H1 (cell line): ENCODE results near the gene HOTAIR. TPM values are rescaled to one million over a fixed set of nuclear protein-coding genes. Genes with fewer than 3 reads are reported as not detected.

ENCODE experiments used
- CTCF ChIA-PET: fragments of 300-600 bp; sonication (Branson Sonifier 250); formaldehyde crosslinking; loops from one replicate; lab custom pipeline; 2021; ENCODE audit not compliant: partially characterized antibody; lab: Charles Lee
- POLR2A ChIA-PET: fragments of 300-600 bp; sonication (Branson Sonifier 250); formaldehyde crosslinking; loops from one replicate; lab custom pipeline; 2021; ENCODE audit warnings: inconsistent platforms; ENCODE audit not compliant: partially characterized antibody; lab: Charles Lee
- DNase-seq, 2 experiments: peaks; one replicate each; pipeline versions ENCODE4 v3.0.0 to v3.0.0-alpha.2; 2010 to 2022; ENCODE audit warnings: low spot score in 2 of 2, low read depth in 1 of 2, mixed read lengths in 1 of 2
- FAIRE-seq: peaks from 2 replicates; lab custom pipeline; 2011; peaks lifted over from hg19 to GRCh38; lab: Jason Lieb, UNC
- H2AFZ ChIP-seq: 2 replicates; pipeline ENCODE4 v1.8.1; 2012; ENCODE audit warnings: low read length, inconsistent platforms
- H2AK5ac ChIP-seq: 2 replicates; pipeline ENCODE4 v1.6.1; 2013; ENCODE audit warnings: low read depth, low read length
- H2BK120ac ChIP-seq: replicated peaks from 2 replicates; pipeline ENCODE3; 2013; ENCODE audit warnings: low read depth, low read length, inconsistent platforms
- H2BK12ac ChIP-seq: 2 replicates; pipeline ENCODE4 v1.6.1; 2013; ENCODE audit warnings: low read depth, low read length
- H2BK15ac ChIP-seq: 2 replicates; pipeline ENCODE4 v1.6.1; 2013; ENCODE audit warnings: low read length
- H2BK20ac ChIP-seq: 2 replicates; pipeline ENCODE4 v1.6.1; 2013; ENCODE audit warnings: low read length
- H2BK5ac ChIP-seq: 2 replicates; pipeline ENCODE4 v1.6.1; 2013; ENCODE audit warnings: low read depth, low read length
- H3K14ac ChIP-seq: 2 replicates; pipeline ENCODE4 v1.6.1; 2013; ENCODE audit warnings: inconsistent platforms; ENCODE audit not compliant: insufficient read length
- H3K18ac ChIP-seq: 2 replicates; pipeline ENCODE4 v1.6.1; 2013; ENCODE audit warnings: low read length; ENCODE audit errors: extremely low read depth
- H3K23ac ChIP-seq: 2 replicates; pipeline ENCODE4 v1.6.1; 2013; ENCODE audit warnings: inconsistent platforms; ENCODE audit not compliant: insufficient read length
- H3K23me2 ChIP-seq: 2 replicates; pipeline ENCODE4 v1.6.1; 2013; ENCODE audit warnings: low read depth, low read length
- H3K27ac ChIP-seq: 2 replicates; pipeline ENCODE4 v1.6.1; 2011; ENCODE audit warnings: low read depth, low read length, inconsistent platforms
- H3K27me3 ChIP-seq, 4 experiments: replicated peaks in 1 of 4; 1 replicate in 1 of 4; 2 replicates in 3 of 4; pipeline versions ENCODE4 v1.6.1 to v1.8.1; 2011 to 2013; ENCODE audit warnings: low read length in 3 of 4, mild to moderate bottlenecking in 3 of 4, inconsistent platforms in 2 of 4, mixed read lengths in 2 of 4, moderate library complexity in 1 of 4; ENCODE audit not compliant: control insufficient read depth in 3 of 4, insufficient read depth in 3 of 4; ENCODE audit errors: extremely low read depth in 1 of 4
- H3K36me3 ChIP-seq, 4 experiments: 2 replicates each; pipeline versions ENCODE4 v1.6.1 to v1.8.1; 2011 to 2013; ENCODE audit warnings: mild to moderate bottlenecking in 4 of 4, low read length in 3 of 4, moderate library complexity in 2 of 4, control low read depth in 1 of 4, inconsistent platforms in 1 of 4; ENCODE audit not compliant: insufficient read depth in 4 of 4, control insufficient read depth in 2 of 4
- H3K4ac ChIP-seq: replicated peaks from 2 replicates; pipeline ENCODE3; 2013; ENCODE audit warnings: low read length, low read depth, mixed read lengths, inconsistent platforms; ENCODE audit not compliant: insufficient read length
- H3K4me1 ChIP-seq, 4 experiments: replicated peaks in 1 of 4; 1 replicate in 1 of 4; 2 replicates in 3 of 4; pipeline versions ENCODE4 v1.6.1 to v1.8.1; 2011 to 2013; ENCODE audit warnings: low read length in 3 of 4, inconsistent platforms in 2 of 4, mixed read lengths in 1 of 4; ENCODE audit not compliant: insufficient read depth in 4 of 4, control insufficient read depth in 3 of 4
- H3K4me2 ChIP-seq, 2 experiments: 2 replicates each; pipeline versions ENCODE4 v1.6.1 to v1.8.1; 2011 to 2013; ENCODE audit warnings: low read depth in 2 of 2, low read length in 2 of 2, control low read depth in 1 of 2, inconsistent platforms in 1 of 2, mild to moderate bottlenecking in 1 of 2; ENCODE audit not compliant: insufficient read depth in 1 of 2
- H3K4me3 ChIP-seq, 4 experiments: fragments of 200-600, 300-600 bp in 1 of 4; sonication (generic), shearing (Covaris generic), sonication (Bioruptor Twin) in 1 of 4; 2 replicates each; pipeline versions ENCODE4 v1.5.1 to v1.8.1; 2011 to 2016; ENCODE audit warnings: low read length in 4 of 4, low read depth in 3 of 4, control low read depth in 2 of 4, inconsistent platforms in 2 of 4, mild to moderate bottlenecking in 2 of 4, mixed read lengths in 1 of 4, moderate library complexity in 1 of 4; ENCODE audit not compliant: insufficient read depth in 2 of 4; ENCODE audit errors: extremely low read depth in 1 of 4
- H3K56ac ChIP-seq: replicated peaks from 2 replicates; pipeline ENCODE3; 2013; ENCODE audit warnings: low read depth, mild to moderate bottlenecking, mixed read lengths, low read length, inconsistent platforms; ENCODE audit not compliant: insufficient read length
- H3K79me1 ChIP-seq: 2 replicates; pipeline ENCODE4 v1.6.1; 2013; ENCODE audit warnings: low read depth, low read length, control low read depth
- H3K79me2 ChIP-seq, 2 experiments: 2 replicates each; pipeline versions ENCODE4 v1.6.1 to v1.8.1; 2012 to 2013; ENCODE audit warnings: low read length in 2 of 2, mild to moderate bottlenecking in 2 of 2, inconsistent platforms in 1 of 2; ENCODE audit not compliant: insufficient read depth in 2 of 2, control insufficient read depth in 1 of 2
- H3K9ac ChIP-seq, 4 experiments: replicated peaks in 1 of 4; 1 replicate in 1 of 4; 2 replicates in 3 of 4; pipeline versions ENCODE4 v1.6.1 to v1.8.1; 2011 to 2013; ENCODE audit warnings: low read depth in 3 of 4, low read length in 3 of 4, control low read depth in 2 of 4, mild to moderate bottlenecking in 2 of 4, moderate library complexity in 2 of 4, inconsistent platforms in 1 of 4; ENCODE audit errors: extremely low read depth in 1 of 4
- H3K9me3 ChIP-seq, 2 experiments: 2 replicates each; pipeline versions ENCODE4 v1.6.1 to v1.8.1; 2012 to 2013; ENCODE audit warnings: mild to moderate bottlenecking in 2 of 2, moderate library complexity in 2 of 2, control low read depth in 1 of 2, inconsistent platforms in 1 of 2, low read depth in 1 of 2, low read length in 1 of 2, mixed read lengths in 1 of 2; ENCODE audit not compliant: insufficient read depth in 2 of 2
- H4K20me1 ChIP-seq, 2 experiments: replicated peaks in 1 of 2; 2 replicates each; pipeline versions ENCODE3 to v1.8.1; 2011 to 2013; ENCODE audit warnings: inconsistent platforms in 2 of 2, low read length in 2 of 2, mild to moderate bottlenecking in 1 of 2; ENCODE audit not compliant: insufficient read depth in 2 of 2, control insufficient read depth in 1 of 2
- H4K5ac ChIP-seq: 2 replicates; pipeline ENCODE4 v1.6.1; 2013; ENCODE audit warnings: low read length, low read depth, mixed read lengths, inconsistent platforms; ENCODE audit not compliant: insufficient read length
- H4K8ac ChIP-seq: 2 replicates; pipeline ENCODE4 v1.8.0; 2013; ENCODE audit warnings: mild to moderate bottlenecking, moderate library complexity, low read length, inconsistent platforms; ENCODE audit not compliant: insufficient read depth; ENCODE audit errors: extremely low read depth
- H4K91ac ChIP-seq: replicated peaks from 2 replicates; pipeline ENCODE3; 2013; ENCODE audit warnings: low read length, mixed read lengths, inconsistent platforms; ENCODE audit not compliant: insufficient read length
- ASH2L ChIP-seq: fragments of 200-600, 300-600 bp; sonication (generic); IDR thresholded peaks from one replicate; pipeline ENCODE4 v1.7.1; 2017; ENCODE audit warnings: low read length
- BCL11A ChIP-seq, 2 experiments: IDR thresholded peaks; one replicate each; pipeline ENCODE4 v1.6.1; 2011; ENCODE audit warnings: low read depth in 2 of 2, low read length in 2 of 2, mild to moderate bottlenecking in 2 of 2
- CEBPB ChIP-seq: IDR thresholded peaks from 2 replicates; pipeline ENCODE4 v1.6.1; 2012; ENCODE audit warnings: low read depth, low read length
- CTBP2 ChIP-seq: IDR thresholded peaks from 2 replicates; pipeline ENCODE4 v1.7.0; 2011; ENCODE audit warnings: borderline replicate concordance, mild to moderate bottlenecking, moderate library complexity, mixed read lengths, low read length; ENCODE audit not compliant: insufficient read depth, insufficient read length
- EZH2 ChIP-seq: fragments of 200-600 bp; sonication (generic); IDR thresholded peaks from 2 replicates; pipeline ENCODE4 v1.7.1; 2012; ENCODE audit warnings: low read depth, mild to moderate bottlenecking, moderate library complexity, low read length, inconsistent platforms; ENCODE audit not compliant: severe bottlenecking
- JUND ChIP-seq: IDR thresholded peaks from 2 replicates; pipeline ENCODE4 v1.6.1; 2011; ENCODE audit warnings: mild to moderate bottlenecking, improper control_type of control experiment, low read length
- KDM5A ChIP-seq: fragments of 200-600 bp; IDR thresholded peaks from 2 replicates; pipeline ENCODE4 v1.7.1; 2012; ENCODE audit warnings: mild to moderate bottlenecking, low read length, inconsistent platforms, mixed read lengths
- PHF8 ChIP-seq: fragments of 200-600 bp; sonication (generic); conservative IDR thresholded peaks from 2 replicates; pipeline ENCODE4 v1.7.1; 2012; ENCODE audit warnings: low read depth, mild to moderate bottlenecking, inconsistent platforms, low read length, moderate library complexity
- RNF2 ChIP-seq: fragments of 200-900, 300-1000 bp; sonication (generic); IDR thresholded peaks from 2 replicates; pipeline ENCODE4 v1.7.1; 2016; ENCODE audit warnings: borderline replicate concordance, low read depth, mild to moderate bottlenecking, antibody characterized with exemption, low read length; ENCODE audit not compliant: poor library complexity, severe bottlenecking; ENCODE audit errors: missing control alignments
- SIX5 ChIP-seq: IDR thresholded peaks from 2 replicates; pipeline ENCODE4 v1.6.1; 2011; ENCODE audit warnings: mild to moderate bottlenecking, low read depth, low read length
- SP2 ChIP-seq: IDR thresholded peaks from 2 replicates; pipeline ENCODE4 v1.6.1; 2012; ENCODE audit warnings: mild to moderate bottlenecking, low read length, inconsistent platforms
- YY1 ChIP-seq: IDR thresholded peaks from 2 replicates; pipeline ENCODE4 v1.6.1; 2011; ENCODE audit warnings: low read depth, mild to moderate bottlenecking, low read length
- WGBS, 2 experiments: shearing (Covaris generic) in 1 of 2; methylation state at CpG; one replicate each; pipeline versions ENCODE4 v1.1.6 to v1.1.7; 2013 to 2015; ENCODE audit warnings: low lambda C conversion rate in 2 of 2, mixed read lengths in 2 of 2, inconsistent platforms in 1 of 2, low coverage in 1 of 2, missing lambda C conversion rate in 1 of 2; ENCODE audit not compliant: insufficient replicate concordance in 2 of 2, insufficient coverage in 1 of 2, insufficient read length in 1 of 2; ENCODE audit errors: extremely low coverage in 1 of 2, missing lambda C conversion rate in 1 of 2; 5-methylcytosine and 5-hydroxymethylcytosine counted together
- polyA plus RNA-seq, 7 experiments: library from polyadenylated mRNA; depleted of rRNA in 3 of 7; stranded (reverse) in 5 of 7; unstranded in 2 of 7; fragments of >200 nt in 5 of 7; fragments of 200-250 nt in 2 of 7; gene quantifications; 1 replicate in 5 of 7; 2 replicates in 1 of 7; 4 replicates in 1 of 7; pipeline versions ENCODE4 v1.2.1 to v1.2.3, GENCODE V29; 2011 to 2013; ENCODE audit warnings: missing spikeins in 2 of 7, mixed read lengths in 2 of 7
- total RNA-seq: library from RNA; stranded (reverse); fragmentation: NEBNext Ultra II Directional; extraction: Animal tissue kit (Norgen Biotek cat#: 25700); gene quantifications from 2 replicates; pipeline ENCODE4 v1.2.1, GENCODE V29; 2021

HOTAIR gene
- total and polyA plus RNA-seq, 2 of the 8 experiments (the other 6 are each of a cell fraction or from before 2014, with no cell fraction given), result not detected

DNA sequence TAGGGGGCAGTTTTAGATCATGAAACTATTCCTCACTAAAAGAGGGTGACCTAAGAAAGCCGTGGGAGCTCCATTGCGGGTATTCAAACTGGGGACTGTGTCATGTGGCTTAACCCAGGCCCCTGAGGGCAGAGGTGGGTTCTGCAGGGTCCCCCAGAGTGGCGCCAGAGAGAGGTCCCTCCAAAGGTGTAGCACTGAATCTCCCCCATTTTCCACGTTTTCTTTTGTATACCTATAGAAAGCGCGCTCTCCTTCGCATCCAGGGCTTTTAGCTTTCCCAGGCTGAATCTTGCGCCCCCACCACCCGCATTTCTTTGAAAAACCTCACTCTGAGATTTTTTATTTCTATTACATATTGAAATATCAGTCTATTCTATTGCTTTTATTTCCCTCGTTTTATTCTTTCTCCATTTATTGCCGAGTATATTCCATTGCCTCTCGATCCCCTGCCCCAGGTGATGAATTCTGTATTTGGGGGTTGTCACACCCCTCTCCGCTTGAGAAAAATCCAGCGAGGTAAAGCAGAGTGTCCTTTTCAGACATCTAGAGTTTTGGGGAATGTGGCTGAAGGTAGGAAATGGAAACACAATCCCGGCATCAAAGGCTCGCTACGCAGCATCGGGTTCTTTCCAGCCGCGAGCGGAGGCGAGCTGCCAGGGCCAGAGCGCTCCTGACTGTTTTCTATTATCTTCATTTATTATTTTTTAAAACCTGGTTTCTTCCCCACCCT is 37.0 kb downstream of the HOTAIR start:
- FAIRE-seq, result no peak
- WGBS, 2 experiments, result 26% methylated on average over 23 of the region's 23 CpGs; no CpG with 5 or more reads in 1 of the 2 experiments
- H2BK20ac ChIP-seq, result no peak overlapping the region
- TF ChIP-seq SIX5 (no peak), ASH2L (no peak), JUND (no peak), BCL11A (IDR thresholded peaks at IDR 0.05; ENCODE audit: low read depth in 2 of 2, low read length in 2 of 2) (no peak), CTBP2 (peak; percentile 21), CEBPB (no peak), EZH2 (peak; percentile 54), RNF2 (peak; percentile 62), SP2 (no peak), PHF8 (no peak), YY1 (no peak), KDM5A (no peak)

More for the DNA sequence above, 37.0 kb downstream of the HOTAIR start:
- Histone ChIP-seq H3K36me3 (peaks cover 0 to 6% (median 0%) of the 10 kb centered on the region in 4 experiments; a peak in 1 of 8 replicates), H2BK120ac (no peak overlapping the region), H3K18ac (no peak overlapping the region), H3K23me2 (no peaks in the 10 kb centered on the region; the same call in 1 of the 2 replicates), H3K4me2 (peak overlapping the region; percentile 36 to 52; a peak in 3 of 4 replicates), H3K4me3 (peak overlapping the region in 1 of 4 experiments; percentile 29; a peak in 3 of 8 replicates), H3K79me2 (no peaks in the 10 kb centered on the region), H2AK5ac (no peak overlapping the region), H4K20me1 (peaks cover 12 to 29% of the 10 kb centered on the region in 2 experiments), H4K8ac (no peak overlapping the region), H3K14ac (no peak overlapping the region), H3K23ac (no peak overlapping the region), H2BK15ac (no peak overlapping the region), H3K9me3 (no peaks in the 10 kb centered on the region), H3K9ac (no peak overlapping the region), H4K5ac (no peak overlapping the region), H2AFZ (no peak overlapping the region), H2BK12ac (0 out of 2 replicates have a peak overlapping the region, but pooled peaks have one; percentile 14), H4K91ac (no peak overlapping the region), H3K4ac (no peak overlapping the region), H2BK5ac (no peak overlapping the region), H3K27ac (no peak overlapping the region), H3K27me3 (peaks cover 91 to 100% (median 98%) of the 10 kb centered on the region in 4 experiments), H3K4me1 (peaks cover 0 to 6% (median 5%) of the 10 kb centered on the region in 4 experiments; a peak in 4 of 7 replicates), H3K56ac (no peak overlapping the region), H3K79me1 (no peaks in the 10 kb centered on the region)
- ChIA-PET POLR2A (interaction anchor here (0.7 to 3.0 kb wide), 5 partner anchors 11 to 279 kb away, joined by 3 to 12 read pairs (median 3); no protein-coding TSS in a partner anchor), CTCF (interaction anchor here (0.6 to 1.9 kb wide), 4 partner anchors 8 to 265 kb away, joined by 3 to 5 read pairs (median 4); no protein-coding TSS in a partner anchor)
- no peak for DNase-seq
